K562 (cell line): Measurements from ENCODE around the gene FOXL3. TPM values are rescaled to one million over a fixed set of nuclear protein-coding genes. Genes with fewer than 3 reads are reported as not detected.

ENCODE experiments used
- ATAC-seq: fragments of 200-7000 bp; cut with Tn5 transposase; 3 replicates; pipeline ENCODE4 v1.9.1; 2020; ENCODE audit warnings: moderate library complexity
- BruUV-seq: library from RNA; stranded (reverse); fragments of 400-500 nt; replicated peaks from 2 replicates; lab custom pipeline; 2021; lab: Mats Ljungman, UMichigan
- CTCF ChIA-PET: fragments of 300-600 bp; formaldehyde crosslinking; extraction: SDS; loops from one replicate; lab custom pipeline; 2021; ENCODE audit warnings: low intra/inter-chr PET ratio; lab: Yijun Ruan, JAX
- POLR2A ChIA-PET: fragments of 300-600, 350-650 bp; sonication (Branson Sonifier 250); formaldehyde crosslinking; extraction: SDS; loops from one replicate; lab custom pipeline; 2021; ENCODE audit warnings: antibody characterized with exemption, inconsistent platforms; lab: Yijun Ruan, JAX
- DNase-seq, 4 experiments: peaks; one replicate each; pipeline versions ENCODE4 v3.0.0 to v3.0.0-alpha.2; 2011 to 2018; ENCODE audit warnings: low spot score in 3 of 4, mixed read lengths in 3 of 4; ENCODE audit errors: extremely low read depth in 1 of 4
- FAIRE-seq: peaks from 2 replicates; lab custom pipeline; 2011; peaks lifted over from hg19 to GRCh38; lab: Jason Lieb, UNC
- H2AFZ ChIP-seq: 2 replicates; pipeline ENCODE4 v1.6.0; 2011; ENCODE audit warnings: low read depth, low read length, control low read depth, inconsistent platforms
- H3K27ac ChIP-seq: fragments of 200-600 bp; 3 replicates; pipeline ENCODE4 v1.8.0; 2011; ENCODE audit warnings: low read depth, mild to moderate bottlenecking, control low read depth, inconsistent platforms, low read length, moderate library complexity, mixed read lengths; ENCODE audit errors: extremely low read depth
- H3K27me3 ChIP-seq, 2 experiments: fragments of 300-600 bp in 1 of 2; 2 replicates in 1 of 2; 3 replicates in 1 of 2; pipeline versions ENCODE4 v1.6.0 to v1.8.0; 2011; ENCODE audit warnings: inconsistent platforms in 2 of 2, low read length in 2 of 2, mild to moderate bottlenecking in 1 of 2, mixed read lengths in 1 of 2, moderate library complexity in 1 of 2; ENCODE audit not compliant: control insufficient read depth in 2 of 2, insufficient read depth in 2 of 2
- H3K36me3 ChIP-seq: fragments of 300-600 bp; 3 replicates; pipeline ENCODE4 v1.8.0; 2011; ENCODE audit warnings: mild to moderate bottlenecking, low read length, inconsistent platforms; ENCODE audit not compliant: control insufficient read depth, insufficient read depth
- H3K4me1 ChIP-seq, 2 experiments: fragments of 200-600 bp in 1 of 2; replicated peaks in 1 of 2; 2 replicates in 1 of 2; 3 replicates in 1 of 2; pipeline versions ENCODE4 v1.5.1 to v1.8.0; 2011; ENCODE audit warnings: inconsistent platforms in 2 of 2, low read length in 2 of 2, mild to moderate bottlenecking in 1 of 2, mixed read lengths in 1 of 2, moderate library complexity in 1 of 2; ENCODE audit not compliant: control insufficient read depth in 2 of 2, insufficient read depth in 2 of 2
- H3K4me2 ChIP-seq: 2 replicates; pipeline ENCODE4 v1.6.1; 2011; ENCODE audit warnings: low read length, control low read depth, inconsistent platforms, mixed read lengths; ENCODE audit not compliant: insufficient read depth
- H3K4me3 ChIP-seq: fragments of 200-600 bp; sonication (generic), shearing (Covaris generic); 2 replicates; pipeline ENCODE4 v1.5.1; 2016; ENCODE audit warnings: control low read depth, inconsistent platforms
- H3K79me2 ChIP-seq: fragments of 200-600 bp; 3 replicates; pipeline ENCODE4 v1.8.0; 2011; ENCODE audit warnings: low read length, inconsistent platforms; ENCODE audit not compliant: control insufficient read depth, insufficient read depth
- H3K9ac ChIP-seq, 2 experiments: 2 replicates each; pipeline versions ENCODE4 v1.6.0 to v1.6.1; 2011; ENCODE audit warnings: low read depth in 2 of 2, low read length in 2 of 2, control low read depth in 1 of 2, inconsistent platforms in 1 of 2, mild to moderate bottlenecking in 1 of 2, mixed read lengths in 1 of 2; ENCODE audit not compliant: insufficient read depth in 1 of 2
- H3K9me1 ChIP-seq: one replicate; pipeline ENCODE4 v1.6.0; 2011; ENCODE audit warnings: inconsistent platforms, mild to moderate bottlenecking, low read length, moderate library complexity; ENCODE audit not compliant: control insufficient read depth, insufficient read depth
- H3K9me3 ChIP-seq: replicated peaks from 2 replicates; pipeline ENCODE4 v1.5.1; 2011; ENCODE audit warnings: low read depth, low read length, inconsistent platforms; ENCODE audit not compliant: control insufficient read depth, insufficient read depth
- H4K20me1 ChIP-seq: replicated peaks from 2 replicates; pipeline ENCODE4 v1.6.1; 2011; ENCODE audit warnings: low read length, inconsistent platforms, mixed read lengths; ENCODE audit not compliant: control insufficient read depth, insufficient read depth
- MYC ChIP-seq, 2 experiments: fragments of 250-450 bp in 1 of 2; sonication (Bioruptor Pico) in 1 of 2; IDR thresholded peaks; 2 replicates each; pipeline versions ENCODE4 v1.5.1 to v1.6.1; 2012 to 2021; ENCODE audit warnings: low read depth in 2 of 2, borderline replicate concordance in 1 of 2, improper control_type of control experiment in 1 of 2, low read length in 1 of 2, mild to moderate bottlenecking in 1 of 2, moderate library complexity in 1 of 2
- NFIX ChIP-seq: fragments of 250-450 bp; sonication (Bioruptor Pico); IDR thresholded peaks from 2 replicates; pipeline ENCODE4 v1.4.0; 2020; ENCODE audit warnings: low read depth, mild to moderate bottlenecking, moderate library complexity
- NR3C1 ChIP-seq: sonication (generic); formaldehyde crosslinking; IDR thresholded peaks from 2 replicates; pipeline ENCODE4 v1.8.1; 2022; ENCODE audit warnings: missing genetic modification reagents
- RNF2 ChIP-seq: sonication (generic); IDR thresholded peaks from 2 replicates; pipeline ENCODE4 v1.6.1; 2016
- SAFB2 ChIP-seq: fragments of 200-400 bp; formaldehyde crosslinking; IDR thresholded peaks from 2 replicates; pipeline ENCODE4 v1.6.1; 2018; ENCODE audit warnings: borderline replicate concordance, low read length, low read depth, moderate library complexity; ENCODE audit not compliant: severe bottlenecking
- ZNF274 ChIP-seq: IDR thresholded peaks from 2 replicates; pipeline ENCODE4 v1.6.1; 2011; ENCODE audit warnings: low read depth, mild to moderate bottlenecking, low read length, moderate library complexity, borderline replicate concordance
- ZNF316 ChIP-seq: fragments of 450-650 bp; IDR thresholded peaks from 2 replicates; pipeline ENCODE4 v1.6.1; 2016
- WGBS: fragments of 100-300 bp; shearing (Covaris generic); methylation state at CpG from one replicate; pipeline ENCODE4 v1.1.6; 2016; ENCODE audit warnings: low coverage, mixed read lengths; ENCODE audit not compliant: insufficient coverage; ENCODE audit errors: missing lambda C conversion rate; 5-methylcytosine and 5-hydroxymethylcytosine counted together
- in situ Hi-C: fragments of 300-500 bp; cut with MboI; formaldehyde crosslinking; loops from 4 replicates; pipeline ENCODE4 v1.15.0; 2018; ENCODE audit warnings: inconsistent platforms, mixed read lengths
- intact Hi-C: fragments of 100-400 bp; cut with micrococcal nuclease; formaldehyde crosslinking; loops from 2 replicates; pipeline ENCODE4 v1.14.2; 2022
- polyA plus RNA-seq, 8 experiments: library from polyadenylated mRNA; depleted of rRNA in 4 of 8; stranded (reverse) in 5 of 8; unstranded in 3 of 8; fragments of >200 nt; fragmentation: Nextera tagmentation in 2 of 8; fragmentation: Illumina TruSeq in 1 of 8; extraction: Ambion mirVana in 2 of 8; extraction: Trizol in 1 of 8; gene quantifications; 2 replicates each; pipeline versions ENCODE4 v1.2.1 to v1.2.3, GENCODE V29; 2011 to 2014; ENCODE audit warnings: inconsistent platforms in 1 of 8, missing spikeins in 1 of 8
- total RNA-seq, 7 experiments: library from RNA; depleted of rRNA in 6 of 7; stranded (reverse); fragments of >200 nt in 6 of 7; fragmentation: Illumina TruSeq in 2 of 7; extraction: Trizol in 2 of 7; gene quantifications; 2 replicates each; pipeline versions ENCODE4 v1.2.1 to v1.2.3, GENCODE V29; 2011 to 2021; ENCODE audit warnings: low replicate concordance in 1 of 7
- TF ChIP-seq, protein P1 (sequence below): fragments of 250-450 bp; sonication (Bioruptor Pico); IDR thresholded peaks from 2 replicates; pipeline ENCODE4 v1.4.0; 2020; ENCODE audit warnings: mild to moderate bottlenecking, moderate library complexity
- TF ChIP-seq, protein P2 (sequence below): fragments of 450-650 bp; IDR thresholded peaks from 2 replicates; pipeline ENCODE4 v1.6.1; 2017; ENCODE audit warnings: antibody characterized with exemption, mild to moderate bottlenecking
- TF ChIP-seq, protein P3 (sequence below): fragments of 450-650 bp; formaldehyde crosslinking; IDR thresholded peaks from 2 replicates; pipeline ENCODE4 v1.4.0; 2022; ENCODE audit warnings: mild to moderate bottlenecking, moderate library complexity

Gene FOXL3
- total and polyA plus RNA-seq, 9 of the 15 experiments (the other 6 are each of a cell fraction or from before 2014, with no cell fraction given): not detected

DNA sequence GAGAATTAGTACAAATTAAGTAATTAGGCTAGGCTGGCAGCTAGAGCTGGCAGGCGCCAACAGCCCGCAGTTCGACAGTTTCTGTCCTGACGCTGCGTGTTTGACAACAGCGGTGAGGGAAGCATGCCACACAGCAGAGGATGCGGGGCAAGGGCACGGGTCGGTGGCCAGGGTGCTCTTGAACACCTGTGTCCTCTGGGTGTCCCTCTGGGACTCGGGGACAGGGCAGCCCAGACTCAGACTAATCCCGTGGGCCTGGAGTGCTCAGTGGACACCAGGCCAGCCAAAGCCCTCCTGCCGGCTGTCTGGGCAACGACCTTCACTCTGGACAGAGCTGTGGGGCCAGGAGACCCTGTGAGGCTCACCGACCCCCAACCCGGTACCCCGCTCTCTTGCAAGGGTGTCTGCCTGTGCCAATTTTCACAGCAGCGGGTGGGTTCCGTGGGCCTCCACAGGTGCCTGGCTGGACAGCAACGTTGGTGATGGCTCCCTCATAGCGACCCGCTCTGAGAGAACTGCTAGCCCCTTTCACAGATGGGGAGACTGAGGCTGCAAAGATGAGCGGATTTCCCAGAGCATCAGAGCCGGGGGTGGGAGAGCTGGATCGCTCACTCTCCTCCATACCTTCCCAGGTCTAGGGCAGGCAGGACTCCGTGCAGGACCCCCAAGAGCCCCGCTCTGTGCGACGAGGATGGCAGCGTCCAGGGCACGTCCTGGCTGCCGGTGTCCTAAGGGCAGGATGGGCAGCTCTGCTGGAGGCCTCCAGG, 48.5 kb downstream of the FOXL3 start (continued):
- TF ChIP-seq, protein P1, sequence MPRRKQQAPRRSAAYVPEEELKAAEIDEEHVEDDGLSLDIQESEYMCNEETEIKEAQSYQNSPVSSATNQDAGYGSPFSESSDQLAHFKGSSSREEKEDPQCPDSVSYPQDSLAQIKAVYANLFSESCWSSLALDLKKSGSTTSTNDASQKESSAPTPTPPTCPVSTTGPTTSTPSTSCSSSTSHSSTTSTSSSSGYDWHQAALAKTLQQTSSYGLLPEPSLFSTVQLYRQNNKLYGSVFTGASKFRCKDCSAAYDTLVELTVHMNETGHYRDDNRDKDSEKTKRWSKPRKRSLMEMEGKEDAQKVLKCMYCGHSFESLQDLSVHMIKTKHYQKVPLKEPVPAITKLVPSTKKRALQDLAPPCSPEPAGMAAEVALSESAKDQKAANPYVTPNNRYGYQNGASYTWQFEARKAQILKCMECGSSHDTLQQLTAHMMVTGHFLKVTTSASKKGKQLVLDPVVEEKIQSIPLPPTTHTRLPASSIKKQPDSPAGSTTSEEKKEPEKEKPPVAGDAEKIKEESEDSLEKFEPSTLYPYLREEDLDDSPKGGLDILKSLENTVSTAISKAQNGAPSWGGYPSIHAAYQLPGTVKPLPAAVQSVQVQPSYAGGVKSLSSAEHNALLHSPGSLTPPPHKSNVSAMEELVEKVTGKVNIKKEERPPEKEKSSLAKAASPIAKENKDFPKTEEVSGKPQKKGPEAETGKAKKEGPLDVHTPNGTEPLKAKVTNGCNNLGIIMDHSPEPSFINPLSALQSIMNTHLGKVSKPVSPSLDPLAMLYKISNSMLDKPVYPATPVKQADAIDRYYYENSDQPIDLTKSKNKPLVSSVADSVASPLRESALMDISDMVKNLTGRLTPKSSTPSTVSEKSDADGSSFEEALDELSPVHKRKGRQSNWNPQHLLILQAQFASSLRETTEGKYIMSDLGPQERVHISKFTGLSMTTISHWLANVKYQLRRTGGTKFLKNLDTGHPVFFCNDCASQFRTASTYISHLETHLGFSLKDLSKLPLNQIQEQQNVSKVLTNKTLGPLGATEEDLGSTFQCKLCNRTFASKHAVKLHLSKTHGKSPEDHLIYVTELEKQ (CRISPR knock-in tag): no peak
- TF ChIP-seq MYC (IDR thresholded peaks at IDR 0.05; ENCODE audit: low read depth, low read length) (no peak), MYC (CRISPR knock-in tag; IDR thresholded peaks at IDR 0.05; ENCODE audit: borderline replicate concordance, low read depth) (no peak), SAFB2 (no peak)

DNA sequence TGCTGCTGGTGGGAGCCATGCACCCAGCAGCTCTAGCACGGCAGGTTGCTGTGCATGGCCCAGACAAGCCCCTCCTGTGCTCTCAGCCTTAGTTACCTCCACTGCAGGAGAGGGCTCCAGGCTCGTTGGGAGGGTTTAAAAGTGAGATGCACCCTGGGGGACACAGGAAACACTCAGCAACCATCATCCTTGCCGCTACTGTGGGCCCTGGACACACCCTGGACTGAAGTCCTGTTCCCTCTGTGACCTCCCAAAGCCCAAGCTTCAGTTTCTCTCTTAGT, 49.0 kb downstream of the FOXL3 start:
- DNase-seq (no peak), ATAC-seq (no peak), FAIRE-seq (no peak)
- no peak overlapping the region for H3K27ac ChIP-seq
- POLR2A ChIA-PET: interaction anchor here (0.7 kb wide), 1 partner anchor 98 kb away, joined by 3 read pairs; no protein-coding TSS in a partner anchor
- in situ Hi-C loops: no loop called here
- no TSS peak for BruUV-seq
- H3K4me2 ChIP-seq: no peak overlapping the region
- H3K4me1 ChIP-seq: peaks cover 11 to 42% of the 10 kb centered on the region in 2 experiments; a peak in 4 of 5 replicates
- no peak overlapping the region for H3K4me3 ChIP-seq
- H3K79me2 ChIP-seq: no peaks in the 10 kb centered on the region
- H4K20me1 ChIP-seq: 0 out of 2 replicates have a peak, but pooled peaks cover 14% of the 10 kb centered on the region
- H3K9me1 ChIP-seq: peaks cover 5% of the 10 kb centered on the region
- WGBS: 0% methylated on average over 3 of the region's 3 CpGs
- no peak overlapping the region; a peak in 1 of 4 replicates for H3K9ac ChIP-seq
- H3K36me3 ChIP-seq: no peaks in the 10 kb centered on the region
- peaks cover 8% of the 10 kb centered on the region; the same call in 1 of the 2 replicates for H3K9me3 ChIP-seq
- CTCF ChIA-PET: no interaction called here
- intact Hi-C loops: no loop called here
- H2AFZ ChIP-seq: no peak overlapping the region
- peaks cover 33 to 52% of the 10 kb centered on the region in 2 experiments for H3K27me3 ChIP-seq
- TF ChIP-seq ZNF274: no peak
- no peak for TF ChIP-seq NFIX (CRISPR knock-in tag)
- TF ChIP-seq, protein P2, sequence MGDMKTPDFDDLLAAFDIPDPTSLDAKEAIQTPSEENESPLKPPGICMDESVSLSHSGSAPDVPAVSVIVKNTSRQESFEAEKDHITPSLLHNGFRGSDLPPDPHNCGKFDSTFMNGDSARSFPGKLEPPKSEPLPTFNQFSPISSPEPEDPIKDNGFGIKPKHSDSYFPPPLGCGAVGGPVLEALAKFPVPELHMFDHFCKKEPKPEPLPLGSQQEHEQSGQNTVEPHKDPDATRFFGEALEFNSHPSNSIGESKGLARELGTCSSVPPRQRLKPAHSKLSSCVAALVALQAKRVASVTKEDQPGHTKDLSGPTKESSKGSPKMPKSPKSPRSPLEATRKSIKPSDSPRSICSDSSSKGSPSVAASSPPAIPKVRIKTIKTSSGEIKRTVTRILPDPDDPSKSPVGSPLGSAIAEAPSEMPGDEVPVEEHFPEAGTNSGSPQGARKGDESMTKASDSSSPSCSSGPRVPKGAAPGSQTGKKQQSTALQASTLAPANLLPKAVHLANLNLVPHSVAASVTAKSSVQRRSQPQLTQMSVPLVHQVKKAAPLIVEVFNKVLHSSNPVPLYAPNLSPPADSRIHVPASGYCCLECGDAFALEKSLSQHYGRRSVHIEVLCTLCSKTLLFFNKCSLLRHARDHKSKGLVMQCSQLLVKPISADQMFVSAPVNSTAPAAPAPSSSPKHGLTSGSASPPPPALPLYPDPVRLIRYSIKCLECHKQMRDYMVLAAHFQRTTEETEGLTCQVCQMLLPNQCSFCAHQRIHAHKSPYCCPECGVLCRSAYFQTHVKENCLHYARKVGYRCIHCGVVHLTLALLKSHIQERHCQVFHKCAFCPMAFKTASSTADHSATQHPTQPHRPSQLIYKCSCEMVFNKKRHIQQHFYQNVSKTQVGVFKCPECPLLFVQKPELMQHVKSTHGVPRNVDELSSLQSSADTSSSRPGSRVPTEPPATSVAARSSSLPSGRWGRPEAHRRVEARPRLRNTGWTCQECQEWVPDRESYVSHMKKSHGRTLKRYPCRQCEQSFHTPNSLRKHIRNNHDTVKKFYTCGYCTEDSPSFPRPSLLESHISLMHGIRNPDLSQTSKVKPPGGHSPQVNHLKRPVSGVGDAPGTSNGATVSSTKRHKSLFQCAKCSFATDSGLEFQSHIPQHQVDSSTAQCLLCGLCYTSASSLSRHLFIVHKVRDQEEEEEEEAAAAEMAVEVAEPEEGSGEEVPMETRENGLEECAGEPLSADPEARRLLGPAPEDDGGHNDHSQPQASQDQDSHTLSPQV: no peak
- TF ChIP-seq ZNF316: no peak
- TF ChIP-seq, protein P3, sequence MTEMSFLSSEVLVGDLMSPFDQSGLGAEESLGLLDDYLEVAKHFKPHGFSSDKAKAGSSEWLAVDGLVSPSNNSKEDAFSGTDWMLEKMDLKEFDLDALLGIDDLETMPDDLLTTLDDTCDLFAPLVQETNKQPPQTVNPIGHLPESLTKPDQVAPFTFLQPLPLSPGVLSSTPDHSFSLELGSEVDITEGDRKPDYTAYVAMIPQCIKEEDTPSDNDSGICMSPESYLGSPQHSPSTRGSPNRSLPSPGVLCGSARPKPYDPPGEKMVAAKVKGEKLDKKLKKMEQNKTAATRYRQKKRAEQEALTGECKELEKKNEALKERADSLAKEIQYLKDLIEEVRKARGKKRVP: no peak
- TF ChIP-seq RNF2: no peak
- TF ChIP-seq NR3C1 (CRISPR knock-in tag): no peak
